ENCODE measurements around the gene TOGARAM1.

The TOGARAM1 gene

DNA sequence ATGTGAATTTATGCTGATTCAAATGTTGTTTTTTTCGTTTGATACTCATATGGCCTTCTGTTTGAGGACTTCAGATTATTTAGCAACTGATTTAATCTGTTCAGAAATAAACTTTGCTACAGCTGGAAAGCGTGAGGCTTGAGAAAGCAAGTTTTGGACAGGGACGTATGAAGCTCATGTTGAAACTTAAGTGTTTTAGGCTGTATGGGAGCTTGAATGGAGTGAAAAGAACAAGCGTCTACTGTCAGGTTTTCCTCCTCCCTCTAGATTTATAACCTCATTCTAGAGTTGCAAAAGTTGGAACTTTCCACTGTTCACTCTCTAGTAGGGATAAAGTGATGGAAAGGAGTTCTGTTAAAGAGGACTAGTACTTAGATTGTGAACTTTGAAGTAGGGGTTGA, 123.0 kb downstream of the TOGARAM1 start:
- DNase-seq (ENCODE audit: low spot score): peak; percentile 6

DNA sequence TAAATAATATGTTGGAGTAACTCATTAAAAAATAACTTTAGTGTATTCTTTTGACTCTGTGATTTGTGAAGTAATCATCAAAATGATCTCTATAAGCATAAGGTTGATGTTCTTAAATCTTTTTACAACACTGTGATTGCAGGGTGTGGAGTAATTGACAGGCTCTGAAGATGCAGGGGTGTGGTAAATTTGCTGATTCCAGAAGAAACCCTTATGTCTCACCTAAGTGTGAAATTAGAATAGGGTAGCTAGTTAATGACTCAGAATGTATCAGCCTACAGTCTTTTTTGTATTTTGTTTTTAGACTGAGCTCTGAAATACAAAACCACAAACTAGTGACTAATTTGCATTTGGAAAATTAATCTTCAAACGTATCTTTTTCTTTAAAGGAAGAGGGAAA, 127.8 kb downstream of the TOGARAM1 start:
- no peak for DNase-seq (ENCODE audit: low spot score)

DNA sequence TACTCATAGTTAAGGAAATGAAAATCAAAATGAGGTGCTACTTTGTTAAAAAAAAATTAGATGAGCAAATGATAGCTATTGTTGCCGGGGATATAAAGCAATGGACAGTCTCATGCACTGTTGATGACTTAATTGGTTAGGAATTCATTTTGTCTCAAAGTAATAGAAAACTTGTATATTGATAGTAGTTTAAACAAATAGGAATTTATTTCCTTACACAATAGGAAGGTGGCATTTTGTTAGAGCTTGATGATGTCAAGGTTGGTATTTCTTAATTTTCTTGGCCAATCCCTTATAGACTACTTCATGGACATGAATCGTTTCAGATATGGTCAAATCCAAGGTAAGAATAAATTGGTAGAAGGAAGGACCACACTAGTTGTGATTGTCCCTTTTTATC, 129.7 kb downstream of the TOGARAM1 start:
- no peak for DNase-seq (ENCODE audit: low spot score)

DNA sequence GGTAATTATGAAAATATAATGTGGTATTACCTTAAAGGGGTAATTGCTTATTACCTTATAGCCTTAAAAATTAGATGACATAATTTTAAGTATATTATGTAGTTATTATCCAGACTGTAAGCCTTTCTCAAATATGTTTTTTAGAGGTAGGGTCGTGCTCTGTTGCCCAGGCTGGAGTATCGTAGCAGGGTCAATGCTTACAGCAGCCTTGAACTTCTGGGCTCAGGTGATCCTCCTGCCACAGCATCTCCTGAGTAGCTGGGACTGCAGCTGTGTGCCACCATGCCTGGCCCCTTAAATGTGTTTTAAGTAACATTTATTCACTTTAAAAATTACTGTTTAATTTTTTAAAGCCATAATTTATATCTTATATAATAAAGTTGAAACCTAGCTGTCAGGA, 132.3 kb downstream of the TOGARAM1 start:
- DNase-seq (ENCODE audit: low spot score): no peak

DNA sequence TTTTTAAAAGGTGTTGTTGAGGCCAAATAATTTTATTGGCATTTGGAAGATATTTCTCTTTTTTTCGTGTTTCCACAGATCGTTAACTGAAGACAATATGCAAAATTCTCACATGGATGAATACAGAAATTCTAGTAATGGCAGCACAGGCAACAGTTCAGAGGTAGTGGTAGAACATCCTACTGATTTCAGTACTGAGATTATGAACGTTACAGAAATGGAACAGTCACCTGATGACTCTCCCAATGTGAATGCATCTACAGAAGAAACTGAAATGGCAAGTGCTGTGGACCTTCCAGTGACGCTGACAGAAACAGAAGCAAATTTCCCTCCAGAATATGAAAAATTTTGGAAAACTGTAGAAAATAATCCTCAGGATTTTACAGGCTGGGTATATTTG, 133.2 kb downstream of the TOGARAM1 start:
- no peak for DNase-seq (ENCODE audit: low spot score)

DNA sequence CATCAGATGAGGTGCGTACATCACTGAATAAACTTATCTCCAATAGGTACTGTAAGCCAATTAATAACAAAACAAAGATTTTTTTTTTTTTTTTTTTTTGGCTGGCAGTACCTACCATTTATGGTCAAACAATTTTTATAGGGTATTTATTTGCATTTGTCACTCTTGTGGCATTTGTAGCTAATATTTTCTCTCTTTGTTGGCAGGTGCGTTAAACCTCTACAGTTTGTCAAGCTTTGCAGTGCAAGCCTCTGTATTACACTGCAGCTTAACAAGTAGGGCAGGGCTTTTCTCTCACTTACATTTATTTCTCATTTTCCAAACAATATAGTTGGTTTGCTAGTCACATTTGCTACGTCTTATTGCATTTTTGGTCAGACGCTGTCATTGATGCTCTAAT, 134.2 kb downstream of the TOGARAM1 start:
- no peak for DNase-seq (ENCODE audit: low spot score)

DNA sequence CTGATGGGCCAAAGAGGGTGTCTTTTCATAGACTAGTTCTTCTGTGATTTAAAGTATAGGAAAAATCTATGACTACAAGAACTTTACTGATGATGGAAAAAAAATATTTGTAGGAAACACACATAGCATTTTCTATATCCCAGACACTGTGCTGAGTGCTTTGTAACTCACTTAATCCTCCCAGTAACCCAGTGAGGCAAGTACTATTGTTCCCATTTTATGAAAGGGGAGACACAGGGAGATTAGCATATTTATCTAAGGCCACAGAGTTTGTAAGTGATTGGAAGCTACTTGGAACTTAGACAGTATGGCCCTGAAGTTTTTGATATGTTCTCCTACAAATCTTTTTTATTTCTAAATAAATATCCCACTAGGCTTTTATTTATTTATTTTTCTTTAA, 141.8 kb downstream of the TOGARAM1 start:
- no peak for DNase-seq (ENCODE audit: low spot score)

DNA sequence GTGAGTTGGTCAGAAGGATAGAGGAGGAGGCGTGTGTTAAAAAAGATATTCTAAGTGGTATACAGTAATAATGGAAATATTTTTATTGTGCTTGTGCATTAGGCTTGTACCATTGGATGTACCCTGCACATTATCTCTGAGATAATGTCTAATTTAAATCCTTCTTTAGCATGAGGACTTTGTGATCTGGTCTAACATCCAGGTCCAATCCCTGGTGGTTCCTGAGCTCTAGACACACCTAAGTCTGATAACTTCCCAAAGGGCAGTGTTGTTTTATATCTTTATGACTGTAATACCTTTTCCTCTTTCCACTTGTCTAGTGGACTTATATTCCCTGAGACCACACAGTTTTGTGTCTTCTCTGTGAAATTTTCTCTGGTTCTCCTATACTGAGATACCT, 142.6 kb downstream of the TOGARAM1 start:
- no peak for DNase-seq (ENCODE audit: low spot score)

DNA sequence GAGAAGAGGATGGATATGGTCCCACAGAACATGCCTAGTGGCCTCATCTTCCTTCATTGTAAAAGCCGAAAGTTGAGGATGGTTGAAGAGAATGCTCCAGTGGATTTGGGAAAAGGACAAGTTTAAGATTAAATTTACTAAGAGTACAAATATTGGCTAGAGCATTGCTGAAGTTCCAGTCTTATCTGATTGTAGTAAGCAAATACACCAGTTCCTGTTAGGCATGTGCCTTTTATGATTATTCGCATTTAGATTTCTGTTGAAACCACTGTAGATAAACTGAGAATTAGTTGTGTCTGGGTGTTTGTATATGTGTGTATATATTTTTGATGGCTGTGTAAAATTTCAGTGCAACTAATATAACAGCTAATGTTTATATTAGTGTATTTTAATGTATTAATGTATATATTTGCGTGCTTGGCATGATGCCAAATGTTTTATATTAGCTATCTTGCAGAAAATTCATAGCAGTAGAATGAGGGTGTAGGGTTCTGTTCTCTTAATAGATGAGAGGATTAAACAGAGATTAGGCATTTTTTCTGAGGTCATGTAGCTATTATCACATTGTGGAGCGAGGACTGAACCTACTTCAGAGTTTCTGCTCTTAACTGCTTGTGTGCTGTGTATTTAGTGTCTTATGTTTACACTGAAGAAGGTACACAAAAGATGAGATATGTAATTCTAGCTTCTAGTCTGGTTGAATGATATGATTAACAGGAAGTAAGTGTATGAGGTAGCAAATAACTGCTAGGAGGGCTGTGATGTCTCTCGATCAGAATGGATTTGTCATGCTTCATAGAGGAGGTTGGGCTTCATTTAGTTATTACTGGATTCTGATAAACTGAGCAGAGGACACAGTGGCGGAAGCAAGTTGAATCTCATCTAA, 151.1 kb downstream of the TOGARAM1 start:
- DNase-seq (ENCODE audit: low spot score): no peak

DNA sequence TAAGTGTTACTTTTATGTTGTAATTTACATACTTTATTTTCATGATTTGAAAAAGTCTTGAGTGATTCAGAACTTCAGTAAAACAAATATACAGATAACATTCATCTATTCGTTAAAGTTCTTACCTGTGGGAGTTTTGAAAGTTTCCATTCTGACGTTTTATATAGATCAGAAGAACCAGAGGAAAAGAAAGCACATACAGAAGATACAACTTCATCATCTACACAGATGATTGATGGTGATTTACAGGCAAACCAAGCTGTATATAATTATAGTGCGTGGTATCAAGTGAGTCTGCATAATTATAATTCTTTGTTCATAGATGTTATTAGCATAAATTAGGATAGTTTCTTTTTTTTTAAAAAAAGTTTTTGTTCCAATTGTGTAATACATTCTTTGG, 152.3 kb downstream of the TOGARAM1 start:
- DNase-seq (ENCODE audit: low spot score): no peak

DNA sequence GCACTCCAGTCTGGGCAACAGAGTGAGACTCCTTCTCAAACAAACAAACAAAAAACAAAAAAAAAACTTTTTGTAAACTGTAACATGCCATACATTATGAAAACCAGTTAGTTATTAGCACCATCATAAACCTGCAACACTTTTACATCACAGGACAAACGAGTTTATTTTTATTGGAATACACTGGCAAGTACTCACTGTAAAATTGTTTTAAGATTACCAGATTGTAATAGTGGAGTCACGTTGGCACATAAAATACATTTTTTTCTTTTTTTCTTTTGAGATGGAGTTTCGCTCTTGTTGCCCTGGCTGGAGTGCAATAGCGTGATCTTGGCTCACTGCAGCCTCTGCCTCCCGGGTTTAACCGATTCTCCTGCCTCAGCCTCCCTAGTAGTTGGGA, 156.6 kb downstream of the TOGARAM1 start:
- no peak for DNase-seq (ENCODE audit: low spot score)

DNA sequence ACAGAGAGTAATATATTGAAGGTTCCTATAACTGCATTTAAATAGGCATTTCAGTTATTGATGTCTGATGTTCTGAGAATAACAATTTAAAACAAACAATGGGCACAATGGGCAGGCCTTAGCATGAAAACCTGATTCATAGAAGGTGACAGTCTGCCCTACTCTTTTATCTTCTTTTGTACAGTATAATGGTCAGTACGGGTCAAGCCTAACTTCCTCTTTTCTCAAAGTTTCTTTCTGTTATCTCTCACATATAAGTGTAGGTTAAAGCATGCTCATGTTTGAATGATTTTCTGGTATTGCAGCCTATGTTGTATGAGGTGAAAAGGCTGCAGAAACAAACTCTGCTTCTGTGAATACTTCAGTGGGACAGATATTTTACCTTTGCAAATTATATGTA, 158.1 kb downstream of the TOGARAM1 start:
- no peak for DNase-seq (ENCODE audit: low spot score)

DNA sequence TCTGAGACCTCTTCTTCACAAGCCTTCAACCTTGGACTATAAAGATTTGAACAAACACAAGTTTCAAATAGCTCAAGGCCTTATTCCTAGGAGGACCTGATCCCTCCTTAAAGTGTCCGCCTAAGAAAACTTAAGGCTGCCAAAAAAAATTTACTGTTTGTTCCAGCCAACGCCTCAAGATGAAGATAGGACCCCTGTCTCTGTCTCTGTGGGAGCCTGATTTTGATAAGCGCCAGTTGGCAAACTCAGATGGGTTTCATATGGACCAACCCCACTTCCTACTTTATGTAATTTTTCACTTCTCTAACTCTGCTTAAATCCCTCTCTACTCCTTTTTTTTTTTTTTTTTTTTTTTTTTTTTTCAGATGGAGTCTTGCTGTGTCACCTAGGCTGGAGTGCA, 161.3 kb downstream of the TOGARAM1 start:
- DNase-seq (ENCODE audit: low spot score): no peak
